IMR-90 (cell line): Measurements from ENCODE around the gene HNMT.

Experiments used
- BHLHE40 ChIP-seq: fragments of 150-350 bp; IDR thresholded peaks from 2 replicates; pipeline ENCODE4 v1.6.1; 2016; ENCODE audit warnings: mild to moderate bottlenecking, low read depth, low read length
- MXI1 ChIP-seq: IDR thresholded peaks from 2 replicates; pipeline ENCODE4 v1.6.1; 2012; ENCODE audit warnings: low read depth, mild to moderate bottlenecking, low read length, moderate library complexity, borderline replicate concordance
- POLR2A ChIP-seq: IDR thresholded peaks from 2 replicates; pipeline ENCODE4 v1.6.1; 2012; ENCODE audit warnings: mild to moderate bottlenecking, low read depth, low read length

GRCh38 chr2:137981112-137981656, 16.9 kb downstream of the HNMT start:
- TF ChIP-seq MXI1 (no peak), BHLHE40 (no peak), POLR2A (no peak)
